Testis (tissue), 2 donors: Measurements from ENCODE around the gene CCDC196.

Experiments used
- CTCF ChIP-seq, 3 experiments: fragments of 450-650 bp in 2 of 3; fragments of 200-600 bp in 1 of 3; sonication (generic) in 1 of 3; IDR thresholded peaks; one replicate each; pipeline ENCODE4 v1.5.1; 2016 to 2019; ENCODE audit warnings: antibody characterized with exemption in 3 of 3, mild to moderate bottlenecking in 2 of 3, moderate library complexity in 1 of 3
- POLR2A ChIP-seq: fragments of 450-650 bp; IDR thresholded peaks from one replicate; pipeline ENCODE4 v1.6.1; 2017; ENCODE audit warnings: antibody characterized with exemption, mild to moderate bottlenecking, moderate library complexity

- TF ChIP-seq CTCF (IDR thresholded peaks at IDR 0.05) (no peak), POLR2A (no peak)
These were observed 17.3 kb upstream of the CCDC196 start for GRCh38 chr14:66468778-66469367.
